ENCODE measurements around the gene SGPP2.

The SGPP2 gene

DNA sequence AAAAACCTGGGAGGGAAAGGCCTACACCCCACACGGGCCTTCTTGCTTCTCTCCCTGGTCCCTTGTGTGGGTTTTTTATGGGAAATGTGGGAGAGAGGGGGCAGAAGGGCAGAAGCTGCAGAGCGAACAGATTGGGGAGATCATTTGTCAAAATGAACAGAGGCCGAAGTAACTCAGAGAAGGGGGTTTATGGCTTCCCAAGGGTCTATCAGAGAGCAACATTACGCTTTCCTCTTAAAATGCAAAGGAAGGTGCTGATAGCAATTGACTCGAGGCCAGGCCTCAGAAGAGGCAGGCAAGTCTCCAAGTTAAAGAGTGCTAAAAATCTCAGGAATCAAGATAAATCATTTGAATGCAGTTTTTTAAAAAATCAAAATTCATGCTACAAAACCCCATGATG, 101.5 kb downstream of the SGPP2 start:
- DNase-seq (ENCODE audit: low spot score): no peak

DNA sequence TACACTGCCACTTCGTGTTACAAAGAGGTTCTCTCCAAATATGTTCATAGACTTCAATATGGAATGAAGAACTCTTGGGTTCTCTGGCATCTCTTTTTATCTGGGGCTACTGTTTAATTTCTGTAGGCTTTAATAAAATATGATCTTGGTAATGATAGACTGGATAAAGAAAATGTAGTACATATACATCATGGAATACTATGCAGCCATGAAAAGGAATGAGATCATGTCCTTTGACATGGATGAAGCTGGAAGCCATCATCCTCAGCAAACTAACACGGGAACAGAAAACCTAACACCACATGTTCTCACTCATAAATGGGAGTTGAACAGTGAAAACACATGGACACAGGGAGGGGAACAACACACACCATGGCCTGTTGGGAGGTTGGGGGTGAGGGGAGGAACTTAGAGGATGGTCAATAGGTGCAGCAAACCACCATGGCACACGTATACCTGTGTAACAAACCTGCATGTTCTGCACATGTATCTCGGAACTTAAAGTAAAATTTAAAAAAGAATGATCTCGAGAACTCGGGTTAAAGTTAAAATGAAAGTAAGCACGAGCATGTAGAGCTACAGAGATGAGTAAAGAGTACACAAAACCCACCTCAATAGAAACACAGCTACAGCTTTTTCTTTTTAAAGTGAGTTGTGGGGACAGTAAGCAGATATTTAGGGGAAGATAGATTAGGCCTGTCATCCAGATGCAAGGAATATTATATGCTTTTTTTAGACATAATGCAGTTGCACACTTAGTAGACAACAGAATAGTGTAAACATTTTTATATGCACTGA, 102.3 kb downstream of the SGPP2 start:
- DNase-seq (ENCODE audit: low spot score): no peak

DNA sequence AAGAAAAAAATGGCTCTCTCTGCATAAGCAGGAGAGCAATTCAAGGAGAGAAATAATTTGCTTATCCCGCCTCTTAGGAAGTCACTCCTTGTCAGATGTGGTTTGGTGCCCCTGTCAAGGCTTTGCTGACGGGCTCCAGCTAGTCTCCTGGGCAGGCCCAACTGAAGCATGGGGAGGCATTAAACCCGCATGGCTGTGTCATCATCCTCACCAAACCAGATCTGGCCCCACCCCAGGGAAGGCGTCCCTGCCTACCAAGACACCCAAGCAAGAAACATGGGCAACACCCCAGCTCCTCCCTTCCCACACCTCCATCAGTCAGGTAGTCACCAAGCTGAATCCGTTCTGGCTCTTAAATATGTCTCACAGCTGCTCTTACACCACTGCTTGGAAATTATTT, 108.0 kb downstream of the SGPP2 start:
- no peak for DNase-seq (ENCODE audit: low spot score)

DNA sequence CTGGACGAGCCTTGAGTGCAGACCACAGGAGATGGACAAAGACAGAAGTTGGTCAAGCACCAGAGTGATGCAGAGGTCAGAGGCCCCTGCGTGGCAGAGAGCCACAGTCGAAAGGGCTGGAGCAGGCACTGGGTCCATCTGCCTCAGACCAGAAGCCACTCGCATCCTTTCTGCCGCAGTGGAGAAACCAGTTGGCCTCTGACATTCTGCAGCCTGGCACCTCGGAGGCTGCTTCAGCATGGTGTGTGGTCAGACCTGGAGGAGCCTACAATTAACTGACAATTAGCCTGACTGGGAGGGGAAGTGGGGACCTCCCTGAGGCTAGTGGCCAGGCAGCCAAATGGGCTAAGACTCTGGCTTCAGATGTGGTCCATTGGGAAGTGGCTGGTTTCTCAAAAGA, 111.1 kb downstream of the SGPP2 start:
- no peak for DNase-seq (ENCODE audit: low spot score)

DNA sequence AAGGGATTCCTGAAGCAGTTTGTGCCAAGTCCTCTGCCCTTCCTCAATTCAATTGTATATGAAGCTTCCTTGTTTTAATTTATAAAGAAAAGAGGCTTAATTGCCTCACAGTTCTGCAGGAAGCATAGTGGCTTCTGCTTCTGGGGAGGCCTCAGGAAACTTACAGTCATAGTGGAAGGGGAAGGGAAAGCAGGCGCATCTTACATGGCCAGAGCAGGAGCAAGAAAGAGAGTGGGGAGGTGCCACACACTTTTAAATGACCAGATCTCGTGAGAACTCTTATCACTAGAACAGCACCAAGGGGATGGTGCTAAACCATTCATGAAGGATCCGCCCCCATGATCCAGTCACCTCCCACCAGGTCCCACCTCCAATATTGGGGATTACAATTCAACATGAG, 114.2 kb downstream of the SGPP2 start:
- no peak for DNase-seq (ENCODE audit: low spot score)

DNA sequence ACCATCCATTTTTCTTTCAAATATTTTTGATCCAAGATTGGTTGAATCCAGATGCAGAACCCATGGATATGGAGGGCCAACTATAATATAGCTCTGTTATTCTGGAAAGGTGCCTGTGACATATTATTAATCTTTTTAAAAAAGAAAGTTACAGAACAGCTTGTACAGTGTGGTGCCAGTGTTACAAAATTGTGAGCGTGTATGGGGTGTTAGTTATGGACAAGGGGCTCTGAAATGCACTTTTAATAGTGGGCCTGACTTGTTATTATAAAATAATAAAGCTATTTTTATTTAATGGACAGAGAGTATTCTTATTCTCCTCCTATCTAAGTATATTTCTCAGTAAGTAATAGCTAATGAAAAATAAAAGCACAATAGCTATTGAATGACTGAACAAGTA, 120.3 kb downstream of the SGPP2 start:
- no peak for DNase-seq (ENCODE audit: low spot score)

DNA sequence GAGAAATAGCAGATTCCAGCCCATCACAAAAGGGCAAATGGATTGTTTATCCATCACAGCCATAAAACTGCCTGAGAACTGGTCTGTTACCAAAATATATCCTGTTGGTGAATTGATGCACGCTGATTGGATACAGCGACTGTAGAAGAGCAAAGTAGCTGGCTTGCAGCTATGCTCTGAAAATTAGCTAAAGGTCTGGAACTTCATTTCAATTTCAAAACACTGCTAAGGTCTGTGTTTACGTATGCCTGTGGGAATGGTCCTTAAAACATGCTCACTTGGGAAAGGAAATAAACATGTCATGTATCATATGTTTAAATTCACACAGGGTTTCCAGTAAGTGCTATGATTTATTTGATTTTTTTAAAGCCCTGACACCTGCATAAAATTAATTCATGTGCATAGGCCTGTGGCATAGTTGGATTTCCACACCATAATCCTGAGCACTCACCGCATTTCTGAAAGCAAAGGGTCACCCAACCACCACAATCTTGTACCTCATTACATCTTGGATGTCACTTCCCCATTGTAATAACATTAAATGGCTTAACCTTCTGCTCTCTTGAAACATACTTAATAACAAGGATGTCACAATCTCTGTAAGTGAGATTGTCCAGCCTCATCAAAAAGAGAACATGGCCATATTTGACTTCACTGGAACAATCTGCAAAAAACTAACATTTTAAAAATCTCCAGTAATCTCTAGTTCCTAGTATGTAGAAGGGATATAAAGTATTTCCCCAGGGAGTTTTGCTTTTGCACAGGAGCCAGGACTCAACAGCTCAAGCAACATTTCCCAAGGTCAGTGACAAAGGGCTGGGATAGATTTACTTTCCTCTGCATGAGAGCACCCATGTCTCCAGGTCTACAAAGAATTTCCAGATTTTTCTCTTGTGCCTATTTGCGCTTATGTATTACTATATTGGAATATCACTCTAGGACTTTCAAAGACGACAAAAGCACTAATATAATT, 121.8 kb downstream of the SGPP2 start:
- DNase-seq (ENCODE audit: low spot score): no peak

DNA sequence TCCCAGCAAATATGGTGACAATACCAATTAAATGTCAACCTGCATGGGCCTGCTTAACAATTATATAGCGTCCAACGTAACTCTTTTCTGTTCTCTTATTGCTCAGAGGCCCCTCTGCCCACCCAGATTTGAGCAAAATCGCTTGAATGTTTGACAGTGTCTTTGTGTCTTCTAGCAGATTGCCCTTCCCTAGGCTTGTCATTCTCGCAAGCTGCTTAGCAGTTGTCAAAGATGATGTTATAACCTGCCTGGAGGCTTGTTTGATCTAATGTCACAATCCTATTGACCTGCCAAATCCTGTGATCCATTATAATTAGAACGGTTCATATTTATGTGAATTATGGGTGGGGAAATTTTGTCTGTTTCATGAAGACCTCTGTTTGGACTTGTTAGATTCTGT, 122.7 kb downstream of the SGPP2 start:
- no peak for DNase-seq (ENCODE audit: low spot score)

DNA sequence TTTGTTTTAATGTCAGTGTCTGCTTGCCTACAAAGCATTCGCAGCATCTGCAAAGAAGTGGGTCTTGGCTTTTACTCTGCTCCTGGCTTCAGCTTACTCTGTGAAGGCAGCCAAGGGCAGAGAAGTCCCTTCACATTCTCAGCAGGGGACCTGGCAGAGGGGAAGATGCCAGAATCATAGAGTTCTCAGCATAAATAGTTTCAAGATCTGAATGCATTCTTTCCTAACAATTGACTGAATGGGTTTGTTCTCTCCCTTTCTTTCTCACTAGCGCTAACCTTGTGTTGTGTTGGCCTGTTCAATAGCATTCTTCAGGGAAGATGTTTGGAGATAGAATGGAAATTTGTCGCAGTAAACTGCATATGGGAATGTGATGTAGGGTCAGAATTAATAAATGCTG, 124.6 kb downstream of the SGPP2 start:
- DNase-seq (ENCODE audit: low spot score): no peak

DNA sequence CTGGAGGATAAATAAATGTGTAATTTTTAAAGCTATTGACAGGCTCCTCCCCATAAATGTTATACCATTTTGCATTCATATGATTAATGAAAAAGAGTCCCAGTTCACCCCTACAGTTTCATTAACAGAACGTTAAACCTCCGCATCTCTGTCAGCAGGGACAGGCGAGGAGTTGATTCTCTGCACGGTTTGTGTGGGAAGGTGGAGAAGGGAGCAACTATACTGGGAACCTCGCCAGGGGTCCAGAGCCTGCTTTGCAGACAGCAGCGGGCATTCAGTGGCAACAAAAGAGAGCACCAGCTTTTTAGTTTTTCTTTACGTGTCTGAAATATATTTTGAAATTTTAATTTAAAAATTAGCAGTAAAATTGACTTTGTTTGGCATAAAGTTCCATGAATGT, 130.2 kb downstream of the SGPP2 start:
- DNase-seq (ENCODE audit: low spot score): no peak

DNA sequence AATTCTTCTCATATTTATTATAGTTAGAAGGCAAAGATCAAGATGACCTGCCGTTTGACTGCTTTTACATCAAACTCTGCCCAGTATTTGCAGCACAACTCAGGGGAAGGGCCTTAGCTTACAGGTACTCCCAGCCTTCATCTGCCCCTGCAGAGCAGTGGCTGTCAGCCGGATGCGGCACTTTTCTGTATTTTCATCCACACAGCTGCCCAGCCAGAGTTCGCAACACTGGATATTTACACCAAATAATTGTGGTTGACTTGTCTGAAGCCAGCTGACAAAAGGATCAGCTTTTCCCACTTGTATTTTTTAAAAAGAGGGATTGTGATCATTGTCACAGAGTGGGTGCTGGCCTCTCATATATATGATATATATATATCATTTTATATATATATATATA, 136.8 kb downstream of the SGPP2 start:
- DNase-seq (ENCODE audit: low spot score): no peak

DNA sequence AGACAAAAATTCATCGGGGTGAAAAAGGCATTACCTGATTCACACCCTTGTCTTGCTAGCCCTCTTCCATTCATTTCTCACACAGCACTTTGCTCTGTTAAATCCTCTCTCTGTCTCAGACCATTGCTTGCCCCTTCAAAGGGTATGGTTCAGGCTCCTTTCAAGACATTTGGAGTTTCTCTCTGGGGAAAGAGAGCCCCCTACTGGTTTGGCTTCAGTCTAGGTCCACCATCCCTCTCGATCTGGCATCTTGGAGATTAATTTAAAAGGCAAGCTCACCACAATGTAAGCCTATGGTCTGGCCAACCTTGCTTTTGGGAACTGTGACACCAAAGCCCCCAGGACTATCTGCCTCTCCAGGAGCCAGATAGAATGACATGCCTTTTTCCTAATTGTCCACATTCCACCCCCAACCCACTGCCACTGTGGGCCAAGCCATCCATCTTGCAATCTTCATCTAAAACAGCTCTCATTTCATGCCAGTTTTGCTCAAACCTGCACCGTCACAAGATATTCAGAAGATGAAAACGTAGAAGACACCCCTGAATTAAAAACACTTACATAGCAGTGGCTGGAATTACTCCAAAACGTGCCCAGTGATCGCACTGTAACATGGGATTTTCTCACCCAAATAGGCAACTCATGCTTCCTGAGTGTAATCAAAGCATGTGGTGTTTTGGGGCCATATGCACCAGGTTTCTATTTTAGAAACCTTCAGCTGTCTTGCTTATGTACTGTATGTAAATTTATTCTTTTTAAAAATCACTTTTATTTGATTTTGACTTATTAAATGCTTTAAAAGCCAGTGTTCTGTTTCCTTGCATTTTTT, 137.7 kb downstream of the SGPP2 start:
- DNase-seq (ENCODE audit: low spot score): peak; percentile 17

DNA sequence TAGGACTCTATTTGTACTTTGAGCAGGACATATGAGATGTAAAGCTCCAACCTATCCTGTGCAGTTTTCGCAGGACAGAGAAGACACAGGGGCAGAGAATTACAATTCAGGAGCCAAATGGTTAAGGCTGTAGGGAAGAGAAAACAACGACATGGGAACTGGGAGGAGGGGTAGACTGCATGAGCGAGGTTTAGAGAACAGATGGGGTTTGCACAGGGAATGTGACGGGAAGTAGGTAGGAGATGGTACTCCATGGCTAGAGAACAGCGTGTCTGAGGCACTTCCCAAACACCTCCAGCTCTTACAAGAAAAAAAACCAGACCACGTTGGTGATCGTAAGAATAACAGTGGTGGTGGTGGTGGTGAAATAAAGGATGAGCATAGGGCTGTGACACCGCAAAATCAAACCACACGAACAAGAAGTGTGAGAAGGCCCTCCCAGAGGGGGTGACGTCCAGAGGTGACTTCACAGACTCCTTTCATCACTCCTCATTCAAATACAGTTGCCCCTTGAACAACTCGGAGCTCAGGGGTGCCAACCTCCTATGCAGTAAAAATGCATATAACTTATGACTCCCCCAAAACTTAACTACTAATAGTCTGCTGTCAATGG, 138.9 kb downstream of the SGPP2 start:
- no peak for DNase-seq (ENCODE audit: low spot score)

DNA sequence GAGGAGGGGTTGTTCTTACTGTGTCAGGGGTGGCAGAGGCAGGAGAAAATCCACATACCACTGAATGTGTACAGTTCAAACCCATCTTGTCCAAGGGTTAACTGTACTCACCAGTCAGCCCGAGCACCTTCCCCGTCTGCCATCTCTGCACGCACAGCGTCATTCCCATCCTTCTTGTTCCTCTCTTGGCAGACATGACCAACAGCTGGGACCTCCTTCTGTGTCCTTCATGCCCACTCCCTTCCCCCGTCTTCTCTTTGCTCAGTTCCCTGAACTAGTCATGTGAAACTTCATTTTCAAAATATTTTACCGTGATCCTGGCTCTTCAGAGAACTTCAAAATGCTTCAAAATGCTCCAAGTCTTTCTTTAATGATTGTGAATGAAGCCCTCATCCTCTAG, 139.6 kb downstream of the SGPP2 start:
- no peak for DNase-seq (ENCODE audit: low spot score)

DNA sequence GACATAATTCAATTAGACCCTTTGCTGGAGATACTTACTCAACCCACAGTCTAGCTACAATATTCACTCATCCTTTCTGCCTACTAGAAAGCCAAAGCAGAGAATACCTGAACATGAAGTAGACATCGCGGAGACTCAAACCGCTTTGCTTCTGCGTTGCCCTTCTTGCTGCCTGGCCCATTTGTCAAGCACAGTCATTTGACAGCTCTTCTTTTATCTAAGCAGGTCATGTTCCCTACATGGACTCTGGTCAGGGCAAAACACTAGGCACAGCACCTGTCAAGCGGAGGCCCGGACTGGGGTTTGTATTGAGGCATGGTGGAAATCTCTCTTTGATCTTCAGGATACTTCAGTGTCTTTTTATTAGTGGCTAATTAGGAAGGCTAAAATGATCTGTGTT, 141.9 kb downstream of the SGPP2 start:
- DNase-seq (ENCODE audit: low spot score): no peak

DNA sequence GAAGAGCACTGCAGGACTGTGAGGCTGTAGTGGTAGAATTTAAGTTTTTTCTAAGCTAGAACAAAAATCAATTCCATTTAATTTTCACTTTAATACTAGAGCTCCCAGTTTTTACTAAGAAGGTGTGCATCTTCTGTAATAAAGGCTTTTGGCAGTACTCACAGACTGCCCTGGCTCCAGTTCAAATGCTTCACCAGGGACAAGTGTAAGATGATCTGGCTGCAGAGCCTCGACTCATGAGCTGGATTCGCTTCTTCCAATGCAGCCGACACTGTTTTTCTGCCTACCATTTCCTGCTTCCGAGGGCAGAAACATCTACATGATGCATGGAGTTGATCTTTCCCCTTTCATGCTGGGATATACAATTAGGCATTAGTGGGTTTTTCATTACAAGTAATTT, 144.5 kb downstream of the SGPP2 start:
- DNase-seq (ENCODE audit: low spot score): no peak

DNA sequence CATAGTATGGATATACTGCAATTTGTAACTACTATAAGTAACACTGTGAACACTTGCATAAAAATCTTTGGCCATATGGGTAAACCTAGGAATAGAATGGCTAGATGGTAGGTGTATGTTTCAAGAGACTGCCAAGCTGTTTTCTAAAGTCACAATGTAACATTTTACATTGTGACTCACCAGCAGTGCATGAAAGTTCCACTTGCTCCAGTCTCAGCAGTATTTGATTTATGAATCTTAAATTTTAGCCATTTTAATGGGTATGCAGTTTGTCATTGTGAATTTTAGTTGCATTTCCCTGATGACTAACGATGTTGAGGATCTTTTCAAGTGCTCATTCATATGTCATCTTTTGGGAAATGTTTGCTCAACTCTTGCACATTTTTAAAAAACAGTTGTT, 145.5 kb downstream of the SGPP2 start:
- DNase-seq (ENCODE audit: low spot score): no peak

DNA sequence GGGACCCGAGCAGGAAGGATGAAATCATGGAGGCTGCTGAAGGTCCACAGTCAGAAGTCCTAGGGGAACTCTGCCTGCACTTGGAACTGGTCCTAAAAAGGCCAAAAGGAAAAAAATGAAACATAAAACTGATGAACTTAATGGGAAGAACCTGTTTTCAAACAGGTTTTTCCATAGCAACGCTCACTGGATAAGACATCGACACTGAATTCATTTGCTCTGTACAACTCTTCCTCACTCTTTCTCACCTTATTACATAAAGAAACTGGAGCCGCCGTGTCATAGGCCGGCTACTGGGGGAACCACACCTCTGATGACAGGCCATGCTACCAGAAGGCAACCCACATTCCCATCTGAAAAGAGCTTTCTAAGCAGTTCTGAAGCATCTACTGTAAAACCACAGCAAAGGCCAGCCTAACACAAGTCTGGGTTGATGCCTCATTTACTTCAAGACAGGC, 147.9 kb downstream of the SGPP2 start:
- no peak for DNase-seq (ENCODE audit: low spot score)

DNA sequence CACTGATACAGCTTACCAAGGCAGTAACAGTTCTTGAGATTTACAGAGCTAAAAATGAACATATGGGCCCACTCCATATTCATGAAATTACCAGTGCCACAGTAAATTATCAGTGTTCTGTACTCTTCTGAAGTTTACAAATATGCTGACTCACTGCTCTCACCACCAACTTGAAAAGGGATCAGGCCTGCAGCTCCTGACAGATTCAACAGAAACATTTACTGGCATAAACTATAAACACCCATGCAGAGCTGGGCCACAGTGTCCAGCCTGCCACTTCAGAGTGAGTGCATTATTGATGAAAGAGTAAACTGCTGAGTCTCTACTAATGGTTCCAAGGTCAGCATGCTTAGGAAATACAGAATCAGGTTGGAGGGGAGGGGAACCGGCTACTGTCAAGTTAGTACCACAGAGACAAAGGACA, 148.4 kb downstream of the SGPP2 start:
- DNase-seq (ENCODE audit: low spot score): peak; percentile 14

DNA sequence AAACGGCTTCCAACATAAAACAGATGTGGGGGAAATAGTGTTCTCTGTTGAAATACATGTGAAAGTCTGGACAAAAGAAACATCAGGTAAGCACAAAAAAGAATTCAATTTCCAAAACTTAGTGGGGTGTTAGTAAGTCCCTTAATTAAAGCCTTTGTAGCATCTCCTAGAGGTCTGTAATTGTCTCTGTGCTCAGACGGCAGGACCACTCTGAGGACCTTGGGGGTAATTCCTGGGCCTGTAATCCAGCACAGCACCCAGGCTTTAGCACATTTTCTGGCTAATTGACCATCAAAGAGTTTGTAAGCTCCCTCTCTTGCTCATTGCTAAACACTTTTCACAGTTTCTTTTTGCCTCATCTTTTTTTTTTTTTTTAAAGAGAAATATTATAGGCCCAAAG, 151.3 kb downstream of the SGPP2 start:
- no peak for DNase-seq (ENCODE audit: low spot score)

DNA sequence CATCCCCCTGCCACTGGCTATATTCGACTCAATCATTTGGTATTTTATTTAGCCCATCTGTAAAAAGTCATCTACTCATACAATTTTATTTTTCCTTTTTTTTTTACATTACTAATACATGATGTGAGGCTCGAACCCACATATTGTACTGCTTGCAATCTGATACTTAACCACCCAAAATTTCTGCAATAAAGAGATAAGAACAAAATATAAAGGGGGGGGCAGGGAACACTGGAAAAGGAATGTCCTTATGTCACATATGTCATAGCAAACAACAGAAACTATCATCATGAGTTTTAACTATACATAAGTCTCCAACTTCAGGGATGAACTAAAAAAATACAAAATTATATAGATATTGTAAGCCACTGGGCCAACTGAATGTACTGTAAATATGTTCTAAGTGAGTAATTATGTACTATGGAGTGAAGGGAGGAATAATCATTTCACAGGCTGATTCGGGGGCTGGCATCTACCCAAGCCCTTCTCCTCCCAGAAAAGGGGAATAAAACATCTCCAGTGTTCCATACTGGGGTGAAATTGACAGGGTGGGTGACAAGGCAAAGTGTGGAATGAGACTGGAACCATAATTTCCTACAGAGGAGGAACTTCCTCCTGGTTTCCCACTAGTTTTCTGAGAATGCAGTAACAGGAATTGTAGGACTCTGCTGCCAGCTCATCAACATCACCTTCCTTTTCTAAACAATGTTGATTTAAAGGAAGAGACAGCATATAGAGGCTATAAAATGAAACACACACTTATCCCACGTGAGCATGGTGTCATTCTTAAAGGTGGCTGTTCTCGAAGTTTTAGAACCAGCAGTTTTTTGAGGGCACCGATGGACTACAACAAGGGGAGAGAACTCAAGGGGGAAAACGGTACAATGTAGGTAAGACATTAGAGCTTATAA, 152.1 kb downstream of the SGPP2 start:
- DNase-seq (ENCODE audit: low spot score): no peak
